K562 (cell line): Measurements from ENCODE around the gene FAM131C. TPM values are rescaled to one million over a fixed set of nuclear protein-coding genes. Genes with fewer than 3 reads are reported as not detected.

Experiments used
- BRF2 ChIP-seq: IDR thresholded peaks from 3 replicates; pipeline ENCODE4 v1.6.1; 2011; ENCODE audit warnings: borderline replicate concordance, mild to moderate bottlenecking; ENCODE audit not compliant: insufficient read length, insufficient read depth
- CXXC5 ChIP-seq: fragments of 250-450 bp; sonication (Bioruptor Pico); IDR thresholded peaks from 2 replicates; pipeline ENCODE4 v1.8.0; 2022; ENCODE audit warnings: inconsistent platforms, mild to moderate bottlenecking, moderate library complexity
- E2F4 ChIP-seq: sonication (generic); formaldehyde crosslinking; IDR thresholded peaks from 2 replicates; pipeline ENCODE4 v1.8.0; 2022; ENCODE audit warnings: mild to moderate bottlenecking, low read depth, missing genetic modification reagents
- HCFC1 ChIP-seq: IDR thresholded peaks from 2 replicates; pipeline ENCODE4 v1.6.1; 2012; ENCODE audit warnings: low read depth, low read length, improper control_type of control experiment
- HNRNPUL1 ChIP-seq: fragments of 200-400 bp; formaldehyde crosslinking; IDR thresholded peaks from 2 replicates; pipeline ENCODE4 v1.6.1; 2017; ENCODE audit warnings: low read length
- KAT2B ChIP-seq: IDR thresholded peaks from one replicate; pipeline ENCODE4 v1.6.1; 2012; ENCODE audit warnings: low read depth, mild to moderate bottlenecking, control low read depth, inconsistent platforms, low read length, moderate library complexity
- KDM2B ChIP-seq: fragments of 250-450 bp; sonication (Bioruptor Pico); IDR thresholded peaks from 2 replicates; pipeline ENCODE4 v1.8.0; 2021; ENCODE audit warnings: mild to moderate bottlenecking, moderate library complexity
- MCM3 ChIP-seq: fragments of 450-650 bp; IDR thresholded peaks from 2 replicates; pipeline ENCODE4 v1.6.1; 2016
- MTA3 ChIP-seq: fragments of 450-650 bp; formaldehyde crosslinking; IDR thresholded peaks from 2 replicates; pipeline ENCODE4 v1.6.1; 2017; ENCODE audit warnings: mild to moderate bottlenecking, borderline replicate concordance
- POLR3G ChIP-seq: IDR thresholded peaks from 2 replicates; pipeline ENCODE4 v1.6.1; 2011; ENCODE audit not compliant: insufficient read length, insufficient replicate concordance; ENCODE audit errors: extremely low read depth
- PREB ChIP-seq: sonication (generic); formaldehyde crosslinking; IDR thresholded peaks from 2 replicates; pipeline ENCODE4 v1.8.1; 2023; ENCODE audit warnings: mild to moderate bottlenecking, missing genetic modification reagents
- SIN3A ChIP-seq, 2 experiments: fragments of 150-350 bp in 1 of 2; IDR thresholded peaks; 2 replicates each; pipeline ENCODE4 v1.6.1; 2011 to 2016; ENCODE audit warnings: borderline replicate concordance in 2 of 2, low read depth in 2 of 2, low read length in 2 of 2, mild to moderate bottlenecking in 2 of 2, moderate library complexity in 2 of 2; ENCODE audit not compliant: control insufficient read depth in 1 of 2
- SMAD1 ChIP-seq: fragments of 150-350 bp; IDR thresholded peaks from 2 replicates; pipeline ENCODE4 v1.6.1; 2014; ENCODE audit warnings: low read length, low read depth; ENCODE audit not compliant: partially characterized antibody
- SNRNP70 ChIP-seq: fragments of 200-400 bp; formaldehyde crosslinking; optimal IDR thresholded peaks from 2 replicates; pipeline ENCODE3; 2017; ENCODE audit warnings: low read depth, low read length
- TOE1 ChIP-seq, 2 experiments: fragments of 450-650 bp in 1 of 2; sonication (generic) in 1 of 2; formaldehyde crosslinking in 1 of 2; IDR thresholded peaks; 2 replicates each; pipeline versions ENCODE4 v1.7.1 to v1.8.0; 2016 to 2022; ENCODE audit warnings: borderline replicate concordance in 2 of 2, mild to moderate bottlenecking in 2 of 2, antibody characterized with exemption in 1 of 2, inconsistent platforms in 1 of 2, low read depth in 1 of 2, missing genetic modification reagents in 1 of 2, moderate library complexity in 1 of 2
- USF2 ChIP-seq: sonication (generic); formaldehyde crosslinking; IDR thresholded peaks from 2 replicates; pipeline ENCODE4 v1.5.0; 2020; ENCODE audit warnings: missing genetic modification reagents
- ZBTB26 ChIP-seq: fragments of 450-650 bp; formaldehyde crosslinking; IDR thresholded peaks from 2 replicates; pipeline ENCODE4 v1.4.0; 2022; ENCODE audit warnings: missing genetic modification characterization
- ZNF395 ChIP-seq: fragments of 200-800 bp; sonication (Bioruptor generic); IDR thresholded peaks from 2 replicates; pipeline ENCODE4 v1.6.1; 2017; ENCODE audit warnings: missing genetic modification characterization, missing compliant biosample characterization
- polyA plus RNA-seq, 8 experiments: library from polyadenylated mRNA; depleted of rRNA in 4 of 8; stranded (reverse) in 5 of 8; unstranded in 3 of 8; fragments of >200 nt; fragmentation: Nextera tagmentation in 2 of 8; fragmentation: Illumina TruSeq in 1 of 8; extraction: Ambion mirVana in 2 of 8; extraction: Trizol in 1 of 8; gene quantifications; 2 replicates each; pipeline versions ENCODE4 v1.2.1 to v1.2.3, GENCODE V29; 2011 to 2014; ENCODE audit warnings: inconsistent platforms in 1 of 8, missing spikeins in 1 of 8
- total RNA-seq, 7 experiments: library from RNA; depleted of rRNA in 6 of 7; stranded (reverse); fragments of >200 nt in 6 of 7; fragmentation: Illumina TruSeq in 2 of 7; extraction: Trizol in 2 of 7; gene quantifications; 2 replicates each; pipeline versions ENCODE4 v1.2.1 to v1.2.3, GENCODE V29; 2011 to 2021; ENCODE audit warnings: low replicate concordance in 1 of 7

Gene FAM131C
- total and polyA plus RNA-seq, 9 of the 15 experiments (the other 6 are each of a cell fraction or from before 2014, with no cell fraction given), result 0.10 to 0.29 (median 0.16) TPM; not detected in 6

- TF ChIP-seq BRF2 (no peak), SIN3A (IDR thresholded peaks at IDR 0.05; ENCODE audit: borderline replicate concordance in 2 of 2, control insufficient read depth in 1 of 2, low read depth in 2 of 2, low read length in 2 of 2) (no peak), MCM3 (no peak), PREB (CRISPR knock-in tag) (no peak), KDM2B (CRISPR knock-in tag) (no peak), ZBTB26 (no peak), USF2 (CRISPR knock-in tag) (no peak), HNRNPUL1 (no peak), HCFC1 (peak; percentile 34; the same call in 1 of the 2 replicates), SNRNP70 (no peak), MTA3 (peak; percentile 74; the same call in 1 of the 2 replicates), KAT2B (no peak), E2F4 (CRISPR knock-in tag) (no peak), CXXC5 (CRISPR knock-in tag) (peak; percentile 31; the same call in 1 of the 2 replicates), SMAD1 (no peak), ZNF395 (CRISPR knock-in tag) (no peak), TOE1 (IDR thresholded peaks at IDR 0.05; ENCODE audit: borderline replicate concordance) (no peak), TOE1 (CRISPR knock-in tag; IDR thresholded peaks at IDR 0.05; ENCODE audit: borderline replicate concordance, low read depth) (no peak), POLR3G (no peak)
These were observed 40.9 kb downstream of the FAM131C start (continued) for GRCh38 chr1:16032388-16033102.
